HG02970 (cell line): Measurements from ENCODE around the gene UTS2.

Source experiments
- ATAC-seq: cut with Tn5 transposase; IDR thresholded peaks from one replicate; pipeline ENCODE4 v1.9.1; 2021; ENCODE audit warnings: mild to moderate bottlenecking, moderate library complexity, moderate number of reproducible peaks; ENCODE audit not compliant: unreplicated experiment, low FRiP score

The UTS2 gene, protein sequence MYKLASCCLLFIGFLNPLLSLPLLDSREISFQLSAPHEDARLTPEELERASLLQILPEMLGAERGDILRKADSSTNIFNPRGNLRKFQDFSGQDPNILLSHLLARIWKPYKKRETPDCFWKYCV

DNA sequence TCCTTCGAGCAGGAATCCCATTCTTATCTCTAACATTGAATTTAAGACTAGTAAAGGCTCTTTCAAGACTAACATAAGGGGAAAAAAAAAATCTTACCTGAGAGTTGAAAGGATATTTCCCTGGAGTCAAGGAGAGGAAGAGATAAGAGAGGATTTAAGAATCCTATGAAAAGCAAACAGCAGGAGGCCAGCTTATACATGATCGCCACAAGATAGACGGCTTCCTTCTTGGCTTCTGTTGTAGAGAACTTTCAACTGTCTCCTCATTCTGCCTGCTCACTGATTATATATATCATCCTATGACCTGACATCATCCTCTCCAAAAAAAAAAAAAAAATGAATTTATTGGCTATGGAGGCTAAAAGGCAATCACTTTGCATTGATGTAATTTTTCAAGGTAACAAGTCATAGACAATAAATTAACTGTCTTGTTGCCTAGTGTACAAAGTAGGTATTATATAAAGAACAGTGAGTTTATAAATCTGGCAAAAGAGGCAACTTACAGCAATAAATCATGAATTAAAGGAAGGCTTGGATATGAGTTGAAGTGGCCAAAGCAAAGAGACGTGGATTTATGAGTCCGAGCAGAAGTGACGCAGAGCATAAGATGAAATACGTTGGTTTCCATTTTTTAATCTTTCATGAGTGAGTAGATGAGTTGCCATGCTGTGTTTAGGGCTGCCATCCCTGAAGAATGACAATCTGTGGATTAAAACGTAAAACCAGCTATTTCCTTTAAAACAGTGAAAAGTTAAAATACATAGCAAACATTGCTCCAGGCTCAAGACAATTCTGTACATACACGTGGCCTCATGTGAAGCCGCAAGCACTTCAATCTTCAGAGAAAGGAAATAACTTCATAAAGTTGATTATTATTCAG is at the start of gene UTS2:
Gene UTS2 (minus strand): TSS at position 262 of the 880 bp plus-strand sequence. CDS start 62 bp downstream, at position 200.
- no peak for ATAC-seq

DNA sequence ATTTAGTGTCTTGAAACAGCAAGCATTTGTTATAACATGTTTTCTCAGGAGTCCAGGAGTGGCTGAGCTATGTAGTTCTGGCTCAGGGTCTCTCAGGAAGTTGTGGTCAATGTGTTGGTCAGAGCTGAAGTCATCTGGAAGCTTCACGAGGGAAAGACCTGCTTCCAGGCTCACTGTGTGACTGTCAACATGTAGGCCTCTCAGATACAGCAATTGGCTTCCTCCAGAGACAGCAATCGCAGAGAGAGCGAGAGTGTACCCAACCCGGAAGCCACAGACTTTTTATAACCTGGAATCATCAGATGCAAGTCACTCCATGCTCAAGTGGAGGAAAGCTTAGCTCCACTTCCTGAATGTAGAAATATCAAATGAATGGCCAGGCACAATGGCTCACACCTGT is 46.9 kb upstream of the UTS2 start:
- no peak for ATAC-seq

DNA sequence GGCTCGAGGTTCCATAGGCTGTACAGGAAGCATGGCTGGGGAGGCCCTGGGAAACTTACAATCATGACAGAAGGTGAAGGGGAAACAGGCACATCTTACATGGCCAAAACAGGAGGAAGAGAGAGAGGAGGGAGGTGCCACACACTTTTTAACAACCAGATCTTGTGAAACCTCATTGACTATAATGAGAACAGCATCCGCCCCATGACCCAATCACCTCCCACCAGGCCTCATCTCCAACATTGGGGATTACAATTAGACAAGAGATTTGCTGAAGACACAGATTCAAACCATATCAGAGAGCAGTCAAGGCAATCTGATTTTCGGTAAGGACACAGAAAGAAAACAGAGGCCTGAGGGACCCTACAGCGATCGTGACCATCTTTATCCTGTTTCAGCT is 46.1 kb upstream of the UTS2 start:
- ATAC-seq: no peak

DNA sequence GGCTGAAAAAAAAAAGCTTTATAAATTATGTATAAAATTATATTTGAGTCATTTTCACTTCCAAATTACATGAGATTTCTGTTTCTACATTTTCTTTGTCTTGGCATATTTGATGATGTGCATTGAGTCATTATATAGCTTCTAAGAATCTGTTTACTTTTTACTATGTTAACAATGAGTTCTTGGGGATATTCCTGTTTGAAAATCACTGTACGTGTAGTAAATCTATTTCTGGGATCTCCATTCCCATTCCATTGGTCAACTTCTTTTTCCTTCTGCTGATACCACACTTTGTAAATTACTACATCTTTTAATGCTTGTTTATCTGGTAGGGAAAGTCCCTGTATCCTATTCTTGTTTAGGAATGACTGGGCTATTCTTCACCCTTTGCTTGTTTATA is 44.1 kb upstream of the UTS2 start:
- ATAC-seq: no peak

DNA sequence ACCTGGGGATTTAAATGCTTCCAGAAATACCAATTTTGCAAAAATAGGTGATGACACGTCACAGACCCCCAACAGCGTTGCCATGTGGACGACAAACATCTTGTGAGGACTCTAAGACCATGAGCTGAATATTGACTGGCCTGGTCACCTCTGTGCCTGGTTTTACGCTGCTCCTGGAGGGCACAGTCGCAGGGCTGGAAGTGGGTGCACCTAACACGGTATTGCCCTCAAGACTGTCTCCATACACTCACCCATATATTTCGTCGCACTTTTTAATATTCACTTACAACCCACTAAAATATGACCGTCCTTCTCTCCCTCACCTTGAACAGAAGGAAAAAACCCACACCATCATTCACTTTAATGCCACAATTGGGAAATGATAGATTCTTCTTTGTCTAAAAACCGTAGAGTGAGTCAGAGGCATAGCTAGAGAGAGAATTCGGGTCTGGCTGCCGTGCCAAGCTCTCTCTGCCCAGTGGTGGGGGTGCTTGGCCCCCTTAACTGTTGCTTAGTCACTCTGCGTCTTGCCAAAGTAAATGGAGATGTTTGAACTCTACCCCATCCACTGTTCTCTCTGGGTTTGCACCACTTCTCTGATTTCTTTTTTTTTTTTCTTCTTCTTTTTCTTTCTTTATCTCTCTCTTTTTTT is 40.8 kb upstream of the UTS2 start:
- ATAC-seq: no peak

DNA sequence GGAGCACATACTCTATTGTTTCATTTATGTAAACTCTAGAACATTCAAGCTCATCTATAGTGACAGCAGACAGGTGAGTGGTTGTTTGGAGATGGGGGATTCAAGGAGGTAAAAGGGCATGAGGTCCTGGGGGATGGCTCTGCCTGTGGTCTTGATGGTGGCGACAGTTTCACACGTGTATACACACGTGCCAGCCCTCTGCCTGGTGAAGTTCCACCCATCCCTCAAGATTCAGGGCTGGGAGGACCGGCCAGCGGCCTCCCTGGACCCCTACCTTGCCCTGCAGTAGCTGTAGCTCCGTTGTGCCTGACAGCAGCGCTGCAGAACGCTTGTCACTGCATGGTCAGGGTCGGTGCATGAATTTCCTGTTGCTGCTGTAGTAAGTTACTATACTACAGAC is 38.9 kb upstream of the UTS2 start:
- ATAC-seq: no peak

DNA sequence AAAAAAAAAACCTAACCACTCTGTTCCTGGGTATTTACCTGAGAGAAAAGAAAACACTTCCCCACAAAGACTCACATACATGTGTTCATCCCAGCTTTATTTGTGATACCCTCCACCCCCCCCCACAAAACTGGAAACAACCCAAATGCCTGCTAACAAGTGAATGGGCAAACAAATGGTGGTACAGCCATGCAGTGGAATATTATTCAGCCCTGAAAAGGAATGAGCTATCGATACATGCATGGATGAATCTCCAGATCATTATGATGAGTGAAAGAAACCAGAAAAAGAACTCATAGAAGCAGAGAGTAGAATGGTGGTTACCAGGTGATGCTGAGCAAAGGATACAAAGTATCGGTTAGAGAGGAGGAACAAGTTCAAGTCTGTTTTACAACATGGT is 38.0 kb upstream of the UTS2 start:
- no peak for ATAC-seq

DNA sequence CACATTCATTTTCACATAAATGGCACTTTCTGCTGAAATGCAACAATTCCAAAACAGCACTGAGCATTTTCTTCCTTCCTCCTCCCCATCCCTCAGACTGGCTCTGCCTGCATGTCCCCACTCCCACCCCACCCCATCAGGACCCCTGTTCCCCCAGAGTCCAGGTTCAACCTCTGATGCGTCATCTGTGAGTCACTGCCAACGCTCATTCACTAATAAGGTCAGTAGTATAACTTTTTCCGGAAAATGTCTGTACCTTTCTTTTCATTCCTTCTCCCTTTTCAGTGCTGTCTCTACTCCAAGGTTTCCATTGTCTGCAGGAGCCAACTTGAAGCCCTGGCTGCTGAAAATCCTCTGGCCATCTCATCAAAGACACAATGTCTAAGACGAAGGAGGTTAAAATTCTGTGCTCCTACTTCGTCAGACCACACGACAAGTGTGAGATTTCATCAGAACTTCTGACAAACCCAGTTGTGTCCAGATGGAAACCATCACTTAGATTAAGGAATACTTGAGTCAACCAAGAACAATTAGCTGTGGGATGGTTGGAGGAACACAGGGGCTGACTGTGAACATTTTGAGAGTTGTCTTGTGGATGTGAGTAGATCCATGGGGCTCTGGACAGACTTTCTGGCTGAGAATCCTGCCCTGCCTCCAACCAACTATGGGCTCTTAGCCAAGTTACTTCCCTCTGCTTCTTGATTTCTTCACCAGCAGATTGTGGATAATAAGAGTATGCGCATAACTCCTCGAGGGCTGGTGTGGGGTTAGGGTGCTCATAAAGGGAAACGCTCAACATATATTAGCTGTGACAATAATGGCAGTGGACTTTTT is 35.6 kb upstream of the UTS2 start:
- ATAC-seq: no peak

DNA sequence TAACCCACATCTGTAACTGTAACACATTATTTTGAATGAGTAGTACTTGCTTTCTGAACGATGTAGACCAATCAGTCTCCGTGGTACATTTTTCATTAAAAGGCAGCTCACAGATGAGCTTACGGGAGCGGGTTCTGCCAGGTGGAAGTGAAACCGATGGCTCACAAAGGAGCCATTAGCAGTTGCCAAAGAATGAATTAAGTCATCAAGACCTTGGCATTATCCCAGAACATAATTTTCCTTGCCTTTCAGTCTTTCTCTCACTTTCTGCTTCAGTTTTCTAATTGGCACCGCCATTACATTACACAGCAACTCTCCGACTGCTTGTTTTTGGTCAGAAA is 33.5 kb upstream of the UTS2 start:
- no peak for ATAC-seq

DNA sequence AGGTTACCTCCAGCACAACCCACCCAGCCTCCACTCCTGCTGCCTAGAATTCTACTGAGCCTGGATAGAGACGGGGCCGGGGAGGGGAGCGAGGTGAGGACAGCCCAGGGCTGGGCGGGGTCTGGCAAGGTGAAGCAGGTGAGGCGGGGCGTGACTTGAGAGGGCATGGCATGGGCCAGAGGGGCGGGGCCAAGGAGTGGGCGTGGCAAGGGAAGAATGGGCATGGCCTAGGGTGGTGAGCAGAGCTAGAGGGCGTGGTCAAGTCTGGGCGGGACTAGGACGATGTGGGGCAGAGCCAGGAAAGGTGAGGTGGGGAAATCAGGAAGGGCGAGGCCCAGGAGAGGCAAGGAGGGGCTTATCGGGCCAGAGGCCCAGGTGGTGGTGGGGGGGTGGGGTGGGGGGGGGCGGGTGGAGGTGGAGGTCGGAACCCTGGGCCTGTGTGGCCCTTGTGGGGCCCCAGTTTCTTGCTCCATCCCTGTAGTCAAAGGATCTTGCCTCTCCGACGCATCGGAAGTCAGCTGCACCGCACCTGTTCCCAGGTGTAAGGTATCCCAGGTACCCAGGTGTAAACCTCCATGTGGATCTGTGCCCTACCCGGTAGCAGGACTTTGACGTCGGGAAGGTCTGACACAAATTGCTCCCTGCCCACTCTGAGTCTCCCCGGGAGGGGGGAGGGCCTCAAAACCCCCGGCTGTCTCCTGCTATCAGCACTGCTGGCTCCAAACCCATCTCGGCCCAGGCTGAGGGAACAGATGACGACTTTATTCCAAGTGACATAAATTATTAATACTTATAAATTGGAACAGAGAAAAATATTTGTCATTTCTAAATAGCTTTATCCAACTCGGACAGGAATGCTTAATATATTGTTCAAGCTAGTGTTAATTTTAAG is 32.9 kb upstream of the UTS2 start:
- ATAC-seq: no peak

DNA sequence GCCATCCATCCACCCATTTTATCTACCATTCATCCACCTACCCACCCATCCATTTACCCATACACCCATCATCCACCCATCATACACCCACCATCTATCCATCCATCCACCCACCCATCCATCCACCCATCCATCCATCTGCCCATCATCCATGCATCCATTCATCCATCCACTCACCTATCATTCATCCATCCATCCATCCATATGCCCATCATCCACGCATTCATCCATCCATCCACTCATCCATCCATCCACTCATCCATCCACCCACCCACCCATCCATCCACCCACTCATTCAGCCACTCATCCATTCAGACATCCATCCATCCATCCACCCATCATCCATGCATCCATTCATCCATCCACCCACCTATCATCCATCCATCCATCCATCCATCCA is 31.9 kb upstream of the UTS2 start:
- ATAC-seq: no peak

DNA sequence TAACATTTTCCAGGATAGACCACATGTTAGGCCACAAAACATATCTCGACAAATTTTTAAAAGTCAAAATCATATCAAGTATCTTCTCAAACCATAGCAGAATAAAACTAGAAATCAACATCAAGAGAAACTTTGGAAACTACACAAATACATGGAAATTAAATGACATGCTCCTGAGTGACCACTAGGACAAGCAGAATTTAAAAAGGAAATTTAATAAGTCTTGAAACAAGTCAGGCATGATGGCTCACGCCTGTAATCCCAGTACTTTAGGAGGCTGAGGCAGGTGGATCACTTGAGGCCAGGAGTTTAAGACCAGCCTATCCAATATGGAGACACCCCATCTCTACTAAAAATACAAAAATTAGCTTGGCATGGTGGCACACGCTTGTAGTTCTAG is 26.4 kb upstream of the UTS2 start:
- no peak for ATAC-seq

DNA sequence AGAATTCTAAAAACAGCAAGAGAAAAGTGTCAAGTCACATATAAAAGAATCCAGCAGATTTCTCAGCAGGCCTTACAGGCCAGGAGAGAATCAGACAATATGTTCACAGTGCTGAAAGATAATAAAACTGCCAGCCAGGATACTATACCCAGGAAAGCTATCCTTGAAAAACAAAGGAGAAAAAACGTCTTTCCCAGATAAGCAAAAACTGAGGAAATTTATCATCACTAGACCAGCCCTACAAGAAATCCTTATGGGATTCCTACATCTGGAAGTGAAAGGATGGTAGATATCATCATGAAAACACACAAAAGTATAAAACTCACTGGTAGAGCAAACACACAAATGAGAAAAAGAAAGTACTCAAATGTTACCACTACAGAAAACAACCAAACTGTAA is 25.2 kb upstream of the UTS2 start:
- ATAC-seq: no peak

DNA sequence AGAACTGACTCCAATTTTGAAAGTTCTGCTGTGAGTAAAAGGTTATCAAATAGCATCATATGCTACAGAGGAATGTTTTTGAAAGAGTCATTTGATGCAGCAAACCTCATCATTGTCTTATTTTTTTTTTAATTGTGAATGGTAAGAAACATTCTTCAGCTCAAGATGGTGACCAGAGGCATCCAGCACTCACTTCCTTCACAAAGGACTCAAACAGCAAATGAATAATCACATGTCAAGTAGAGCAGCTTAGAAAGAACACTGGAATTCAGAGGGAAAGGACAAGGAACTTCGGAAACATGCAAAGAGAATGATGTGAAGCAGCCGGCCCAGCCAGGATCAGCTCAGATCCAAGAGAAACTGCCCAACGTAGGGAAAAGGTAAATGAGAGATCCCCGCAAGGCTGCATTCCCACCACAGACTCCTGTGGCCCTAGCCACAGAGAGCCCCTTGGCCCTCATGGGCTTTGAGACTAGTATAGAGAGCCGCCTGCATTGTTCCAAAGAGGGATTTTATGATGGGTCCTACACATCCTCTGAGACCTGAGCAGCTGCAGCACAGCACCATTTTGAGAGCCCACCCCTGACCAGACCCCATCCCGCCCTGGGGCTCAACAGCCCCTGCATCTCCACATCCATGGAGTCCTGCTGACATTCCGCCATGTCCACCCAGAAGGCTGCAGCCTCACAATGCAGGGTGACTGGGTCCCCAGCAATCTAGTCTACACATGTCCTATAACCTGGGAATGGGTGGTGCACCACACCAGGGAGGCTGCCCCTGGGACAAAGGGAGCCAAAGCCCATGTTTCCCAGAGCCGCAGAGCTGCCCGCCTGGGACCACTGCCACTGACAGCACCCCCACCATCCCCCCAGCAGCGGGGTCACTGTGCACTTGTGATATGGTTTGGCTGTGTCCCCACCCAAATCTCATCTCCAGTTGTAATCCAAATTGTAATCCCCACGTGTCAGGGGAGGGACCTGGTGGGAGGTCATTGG is 21.2 kb upstream of the UTS2 start:
- ATAC-seq: no peak

DNA sequence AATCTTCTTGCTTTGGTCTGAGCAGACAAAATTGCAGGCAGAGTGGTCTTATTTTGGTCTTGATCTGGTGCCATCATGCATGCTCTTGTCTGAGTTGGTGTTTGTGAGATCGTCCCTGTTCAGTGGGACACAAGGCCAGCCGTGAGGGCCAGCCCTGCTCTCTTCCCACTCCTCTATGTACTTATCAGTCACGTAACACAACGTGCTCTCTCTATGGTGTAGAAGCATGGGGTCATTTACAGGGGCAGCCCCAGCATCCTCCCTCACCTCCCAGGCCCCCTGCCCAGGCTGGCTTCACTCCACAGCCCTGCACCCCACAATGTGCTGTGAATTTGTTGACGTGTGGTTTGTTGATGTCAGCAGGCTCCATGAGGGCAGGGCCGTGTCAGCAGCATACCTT is 18.3 kb upstream of the UTS2 start:
- no peak for ATAC-seq

DNA sequence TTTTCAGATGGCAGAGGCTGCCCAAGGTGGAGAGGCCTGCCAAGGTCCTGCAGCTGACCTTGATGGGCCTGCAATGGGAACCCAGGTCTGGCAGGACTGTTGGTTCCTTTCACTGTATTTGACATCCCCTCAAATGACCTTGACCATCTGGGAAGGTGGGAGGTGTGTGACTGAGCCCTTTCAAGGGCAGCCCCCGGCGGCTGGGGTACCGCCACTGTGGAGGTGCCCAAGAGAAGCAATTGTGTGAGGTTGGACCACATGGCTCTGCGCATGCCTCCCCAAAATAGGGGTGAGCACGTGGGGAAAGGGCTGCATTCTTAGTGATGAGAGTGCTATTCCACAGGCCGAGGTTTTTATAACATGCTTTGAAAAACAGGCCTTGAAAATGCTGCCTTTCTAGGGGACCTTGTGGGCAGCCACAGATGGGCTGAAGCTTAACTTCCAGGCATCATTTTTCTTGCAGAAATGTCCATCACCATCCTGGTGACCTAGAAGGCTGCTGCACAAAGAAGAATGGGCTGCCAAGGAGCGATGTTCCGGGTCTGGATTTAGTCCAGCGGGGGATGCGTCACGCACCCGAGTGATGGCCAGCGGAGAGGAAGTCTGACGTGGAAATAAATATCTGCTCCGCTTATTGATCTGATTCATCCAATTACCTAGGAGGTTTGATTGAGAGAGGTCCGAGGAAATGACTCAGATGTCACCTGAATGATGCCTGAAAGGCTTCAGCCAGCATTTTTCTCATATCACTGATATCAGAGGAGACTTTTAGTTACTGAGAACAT is 16.5 kb upstream of the UTS2 start:
- no peak for ATAC-seq

DNA sequence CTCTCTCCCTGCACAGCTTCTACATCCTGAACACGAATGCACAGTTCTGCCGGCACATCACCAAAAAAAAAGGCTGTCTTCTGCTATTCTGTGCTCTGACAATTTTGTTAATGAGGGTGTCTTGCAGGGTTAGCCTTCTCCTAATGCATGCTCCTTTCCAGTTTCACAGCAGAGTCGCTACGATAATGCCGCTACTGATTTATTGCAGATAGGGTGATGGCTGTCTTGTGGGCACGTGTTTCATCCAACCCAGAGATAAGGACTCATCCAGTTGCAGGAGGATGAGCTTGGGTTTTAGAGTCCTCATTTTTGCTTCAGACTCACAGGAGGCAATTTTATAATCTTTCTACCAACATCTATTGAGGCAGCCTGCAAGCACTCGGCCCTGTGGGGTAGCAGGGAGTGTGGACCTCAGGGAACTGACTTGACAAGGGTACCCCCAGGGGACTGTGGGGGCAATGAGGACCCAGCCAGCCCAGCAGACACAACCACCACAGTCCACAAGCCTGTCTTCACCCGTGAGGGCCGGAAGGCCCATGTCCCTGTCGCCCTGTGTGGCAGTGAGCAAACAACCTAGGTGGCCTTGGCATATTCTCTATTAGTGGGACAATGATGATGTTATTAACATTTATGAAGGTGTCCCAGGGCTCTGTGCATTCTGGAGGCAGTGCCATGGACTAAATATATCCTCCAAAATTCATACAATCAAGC is 15.4 kb upstream of the UTS2 start:
- no peak for ATAC-seq
